IMR-90 (cell line): ENCODE results near the gene MKNK2. TPM values are rescaled to one million over a fixed set of nuclear protein-coding genes. Genes with fewer than 3 reads are reported as not detected.

ENCODE experiments used
- ATAC-seq: fragments of 200-7000 bp; cut with Tn5 transposase; 2 replicates; pipeline ENCODE4 v1.9.1; 2020; ENCODE audit warnings: low read depth, mild to moderate bottlenecking, moderate library complexity
- BruUV-seq: library from RNA; stranded (reverse); fragments of 400-500 nt; replicated peaks from 2 replicates; lab custom pipeline; 2021; lab: Mats Ljungman, UMichigan
- CTCF ChIA-PET: fragments of 300-600 bp; formaldehyde crosslinking; extraction: SDS; loops from one replicate; lab custom pipeline; 2021; ENCODE audit warnings: antibody characterized with exemption; lab: Yijun Ruan, JAX
- POLR2A ChIA-PET: fragments of 300-600 bp; sonication (Branson Sonifier 250); formaldehyde crosslinking; loops from one replicate; lab custom pipeline; 2022; ENCODE audit warnings: antibody characterized with exemption; ENCODE audit not compliant: unreplicated experiment; lab: Charles Lee
- DNase-seq: peaks from one replicate; pipeline ENCODE4 v3.0.0; 2013
- H2AFZ ChIP-seq: replicated peaks from 2 replicates; pipeline ENCODE3; 2013; ENCODE audit warnings: low read length, mild to moderate bottlenecking; ENCODE audit not compliant: poor library complexity
- H2AK5ac ChIP-seq: 2 replicates; pipeline ENCODE4 v1.6.1; 2013; ENCODE audit warnings: low read depth, low read length, inconsistent platforms
- H2AK9ac ChIP-seq: replicated peaks from 2 replicates; pipeline ENCODE3; 2013; ENCODE audit warnings: mild to moderate bottlenecking, low read depth, low read length, moderate library complexity; ENCODE audit not compliant: poor library complexity
- H2BK120ac ChIP-seq: 2 replicates; pipeline ENCODE4 v1.6.1; 2013; ENCODE audit warnings: low read depth, low read length, inconsistent platforms
- H2BK15ac ChIP-seq: 3 replicates; pipeline ENCODE4 v1.6.1; 2013; ENCODE audit warnings: low read depth, low read length, inconsistent platforms
- H2BK20ac ChIP-seq: 2 replicates; pipeline ENCODE4 v1.6.1; 2013; ENCODE audit warnings: low read depth, mild to moderate bottlenecking, inconsistent platforms, low read length, moderate library complexity
- H2BK5ac ChIP-seq: 2 replicates; pipeline ENCODE4 v1.6.1; 2013; ENCODE audit warnings: mild to moderate bottlenecking, low read depth, low read length, inconsistent platforms; ENCODE audit not compliant: poor library complexity, severe bottlenecking
- H3K14ac ChIP-seq: replicated peaks from 2 replicates; pipeline ENCODE4 v1.6.1; 2013; ENCODE audit warnings: low read depth, low read length, inconsistent platforms
- H3K18ac ChIP-seq: 2 replicates; pipeline ENCODE4 v1.6.1; 2013; ENCODE audit warnings: low read depth, low read length, control low read depth
- H3K23ac ChIP-seq: 2 replicates; pipeline ENCODE4 v1.6.1; 2013; ENCODE audit warnings: low read depth, low read length, inconsistent platforms
- H3K27ac ChIP-seq: 2 replicates; pipeline ENCODE4 v1.5.1; 2013; ENCODE audit warnings: mild to moderate bottlenecking, control low read depth, low read length; ENCODE audit not compliant: insufficient read depth
- H3K27me3 ChIP-seq: 2 replicates; pipeline ENCODE4 v1.6.1; 2013; ENCODE audit warnings: low read length; ENCODE audit not compliant: control insufficient read depth, insufficient read depth
- H3K36me3 ChIP-seq: 2 replicates; pipeline ENCODE4 v1.6.1; 2013; ENCODE audit warnings: low read length, mixed read lengths; ENCODE audit not compliant: control insufficient read depth, insufficient read depth
- H3K4ac ChIP-seq: 2 replicates; pipeline ENCODE4 v1.6.1; 2013; ENCODE audit warnings: low read depth, low read length, inconsistent platforms
- H3K4me1 ChIP-seq: 2 replicates; pipeline ENCODE4 v1.6.1; 2013; ENCODE audit warnings: low read length, mixed read lengths; ENCODE audit not compliant: control insufficient read depth, insufficient read depth
- H3K4me2 ChIP-seq: 2 replicates; pipeline ENCODE4 v1.6.1; 2013; ENCODE audit warnings: low read depth, mild to moderate bottlenecking, control low read depth, low read length, moderate library complexity
- H3K4me3 ChIP-seq: 2 replicates; pipeline ENCODE4 v1.5.1; 2013; ENCODE audit warnings: low read depth, mild to moderate bottlenecking, control low read depth, low read length, moderate library complexity; ENCODE audit not compliant: insufficient read depth
- H3K56ac ChIP-seq: 2 replicates; pipeline ENCODE4 v1.6.1; 2013; ENCODE audit warnings: low read length, inconsistent platforms; ENCODE audit not compliant: insufficient read depth; ENCODE audit errors: extremely low read depth
- H3K79me1 ChIP-seq, 2 experiments: 2 replicates each; pipeline ENCODE4 v1.6.1; 2013; ENCODE audit warnings: low read length in 2 of 2, inconsistent platforms in 1 of 2, low read depth in 1 of 2
- H3K9ac ChIP-seq: 2 replicates; pipeline ENCODE4 v1.6.1; 2013; ENCODE audit warnings: low read depth, low read length, control low read depth
- H3K9me1 ChIP-seq: 2 replicates; pipeline ENCODE4 v1.6.1; 2013; ENCODE audit warnings: low read length, inconsistent platforms; ENCODE audit not compliant: insufficient read depth
- H3K9me3 ChIP-seq: 2 replicates; pipeline ENCODE4 v1.6.1; 2013; ENCODE audit warnings: low read length; ENCODE audit not compliant: control insufficient read depth, insufficient read depth
- H4K20me1 ChIP-seq: 2 replicates; pipeline ENCODE4 v1.6.1; 2013; ENCODE audit warnings: low read length, inconsistent platforms; ENCODE audit not compliant: insufficient read depth
- H4K5ac ChIP-seq: 2 replicates; pipeline ENCODE4 v1.6.1; 2013; ENCODE audit warnings: mild to moderate bottlenecking, low read depth, low read length, control low read depth
- H4K8ac ChIP-seq, 2 experiments: 2 replicates each; pipeline ENCODE4 v1.6.1; 2013; ENCODE audit warnings: low read depth in 2 of 2, low read length in 2 of 2, control low read depth in 1 of 2, inconsistent platforms in 1 of 2
- H4K91ac ChIP-seq: 2 replicates; pipeline ENCODE4 v1.6.1; 2013; ENCODE audit warnings: low read depth, low read length, inconsistent platforms; ENCODE audit not compliant: insufficient read depth
- CEBPB ChIP-seq: IDR thresholded peaks from 2 replicates; pipeline ENCODE4 v1.6.1; 2012; ENCODE audit warnings: low read depth, low read length, improper control_type of control experiment
- FOS ChIP-seq: fragments of 150-350 bp; IDR thresholded peaks from 2 replicates; pipeline ENCODE4 v1.6.1; 2016; ENCODE audit warnings: low read depth, low read length
- MAFK ChIP-seq: IDR thresholded peaks from 2 replicates; pipeline ENCODE4 v1.6.1; 2012; ENCODE audit warnings: low read depth, low read length, improper control_type of control experiment
- POLR2A ChIP-seq: IDR thresholded peaks from 2 replicates; pipeline ENCODE4 v1.6.1; 2012; ENCODE audit warnings: mild to moderate bottlenecking, low read depth, low read length
- RAD21 ChIP-seq: IDR thresholded peaks from 2 replicates; pipeline ENCODE4 v1.6.1; 2012; ENCODE audit warnings: low read length, improper control_type of control experiment
- RFX5 ChIP-seq: IDR thresholded peaks from 2 replicates; pipeline ENCODE4 v1.8.0; 2012; ENCODE audit warnings: low read depth, mild to moderate bottlenecking, low read length, moderate library complexity
- WGBS, 2 experiments: methylation state at CpG; one replicate each; pipeline versions ENCODE4 v1.1.5 to v1.1.7; 2013; ENCODE audit warnings: missing lambda C conversion rate in 2 of 2; ENCODE audit not compliant: insufficient read length in 1 of 2; ENCODE audit errors: extremely low coverage in 2 of 2; 5-methylcytosine and 5-hydroxymethylcytosine counted together
- dilution Hi-C: fragments of 300-500 bp; cut with HindIII; formaldehyde crosslinking; loops from one replicate; pipeline ENCODE4 v1.14.3; 2018; ENCODE audit warnings: low sequenced_read_pairs; ENCODE audit not compliant: unreplicated experiment
- in situ Hi-C: fragments of 300-500 bp; cut with MboI; formaldehyde crosslinking; loops from 3 replicates; pipeline ENCODE4 v1.14.3; 2019; ENCODE audit warnings: low sequenced_read_pairs, inconsistent platforms, mixed read lengths
- intact Hi-C: fragments of 100-400 bp; cut with micrococcal nuclease; formaldehyde crosslinking; loops from 2 replicates; pipeline ENCODE4 v1.10.0; 2022
- polyA plus RNA-seq, 3 experiments: library from polyadenylated mRNA; depleted of rRNA; stranded (reverse); fragments of >200 nt; gene quantifications; 2 replicates each; pipeline ENCODE4 v1.2.3, GENCODE V29; 2012; ENCODE audit warnings: low replicate concordance in 1 of 3
- total RNA-seq: library from RNA; depleted of rRNA; stranded (reverse); fragments of >200 nt; gene quantifications from 2 replicates; pipeline ENCODE4 v1.2.3, GENCODE V29; 2012
- TF ChIP-seq, protein P1 (sequence below): conservative IDR thresholded peaks from 2 replicates; pipeline ENCODE4 v1.5.1; 2012; ENCODE audit warnings: mild to moderate bottlenecking, low read depth, low read length, improper control_type of control experiment
- TF ChIP-seq, protein P2 (sequence below): fragments of 150-350 bp; IDR thresholded peaks from 2 replicates; pipeline ENCODE4 v1.6.1; 2016; ENCODE audit warnings: low read depth, mild to moderate bottlenecking, low read length, moderate library complexity, borderline replicate concordance

Gene MKNK2
- total and polyA plus RNA-seq, 2 of the 4 experiments (the other 2 are of a cell fraction): 21.9 to 31.8 TPM

DNA sequence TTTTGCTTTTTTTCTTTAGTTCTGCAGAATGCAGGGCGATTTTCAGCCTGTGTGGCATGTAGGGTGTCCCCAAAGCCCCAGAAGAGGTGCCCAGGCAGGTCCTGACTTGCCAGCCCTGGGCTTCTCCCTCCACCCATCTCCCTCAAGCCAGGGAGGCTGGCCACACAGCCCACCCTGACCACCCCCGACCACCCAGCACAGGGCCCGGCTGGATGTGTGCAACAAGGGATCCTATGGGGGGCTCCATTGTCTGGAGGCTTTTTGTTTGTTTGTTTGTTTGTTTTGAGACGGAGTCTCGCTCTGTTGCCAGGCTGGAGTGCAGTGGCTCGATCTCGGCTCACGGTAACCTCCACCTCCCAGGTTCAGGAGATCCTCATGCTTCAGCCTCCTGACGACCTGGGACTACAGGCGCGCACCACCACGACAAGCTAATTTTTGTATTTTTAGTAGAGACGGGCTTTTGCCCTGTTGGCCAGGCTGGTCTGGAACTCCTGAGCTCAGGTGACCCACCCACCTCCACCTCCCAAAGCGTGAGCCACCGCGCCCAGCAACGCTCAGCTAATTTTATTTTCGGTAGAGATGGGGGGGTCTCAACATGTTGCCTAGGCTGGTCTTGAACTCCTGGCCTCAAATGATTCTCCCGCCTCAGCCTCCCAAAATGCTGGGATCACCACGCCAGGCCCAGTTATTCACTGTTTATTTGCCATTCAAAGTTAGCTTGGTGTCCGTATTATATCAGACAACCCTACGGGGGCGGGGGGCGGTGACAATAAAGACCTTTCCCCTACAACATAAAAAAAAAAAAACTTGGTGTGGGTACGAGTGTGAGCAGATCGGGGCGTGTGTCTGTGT, 7.8 kb upstream of the MKNK2 start:
- peak overlapping the region; percentile 89 for H3K23ac ChIP-seq
- peak overlapping the region; percentile 96 for H2BK120ac ChIP-seq
- H3K18ac ChIP-seq: peak overlapping the region; percentile 11; the same call in 1 of the 2 replicates
- ChIA-PET CTCF (no interaction called here), POLR2A (no interaction called here)
- H3K9me3 ChIP-seq: no peaks in the 10 kb centered on the region
- peak overlapping the region; percentile 98 for H4K5ac ChIP-seq
- H3K36me3 ChIP-seq: no peaks in the 10 kb centered on the region
- WGBS, 2 experiments: no CpG with 5 or more reads among the region's 27 CpGs
- peak overlapping the region; percentile 98 for H3K4ac ChIP-seq
- H3K9me1 ChIP-seq: peaks cover 15% of the 10 kb centered on the region
- H2BK20ac ChIP-seq: peak overlapping the region; percentile 92
- H3K4me1 ChIP-seq: peaks cover 32% of the 10 kb centered on the region
- no TSS peak for BruUV-seq
- 0 out of 2 replicates have a peak overlapping the region, but pooled peaks have one; percentile 27 for H3K9ac ChIP-seq
- H2AFZ ChIP-seq: peak overlapping the region; percentile 79
- H2BK15ac ChIP-seq: peak overlapping the region; percentile 89; the same call in 2 of the 3 replicates
- H3K4me2 ChIP-seq: no peak overlapping the region
- no peak for ATAC-seq
- peak overlapping the region; percentile 64 for H3K14ac ChIP-seq
- no peak for DNase-seq
- no peak overlapping the region for H3K4me3 ChIP-seq
- H3K79me1 ChIP-seq: peaks cover 5 to 40% of the 10 kb centered on the region in 2 experiments; a peak in 3 of 4 replicates
- peak overlapping the region; percentile 93 to 98; a peak in 3 of 4 replicates for H4K8ac ChIP-seq
- H4K20me1 ChIP-seq: no peaks in the 10 kb centered on the region
- H4K91ac ChIP-seq: peak overlapping the region; percentile 97
- H2AK5ac ChIP-seq: peak overlapping the region; percentile 89
- dilution Hi-C loops (no loop called here), in situ Hi-C loops (no loop called here), intact Hi-C loops (no loop called here)
- H3K56ac ChIP-seq: peak overlapping the region; percentile 52; the same call in 1 of the 2 replicates
- peak overlapping the region; percentile 96 for H2BK5ac ChIP-seq
- no peaks in the 10 kb centered on the region for H3K27me3 ChIP-seq
- H2AK9ac ChIP-seq: peak overlapping the region; percentile 98
- TF ChIP-seq, protein P1, sequence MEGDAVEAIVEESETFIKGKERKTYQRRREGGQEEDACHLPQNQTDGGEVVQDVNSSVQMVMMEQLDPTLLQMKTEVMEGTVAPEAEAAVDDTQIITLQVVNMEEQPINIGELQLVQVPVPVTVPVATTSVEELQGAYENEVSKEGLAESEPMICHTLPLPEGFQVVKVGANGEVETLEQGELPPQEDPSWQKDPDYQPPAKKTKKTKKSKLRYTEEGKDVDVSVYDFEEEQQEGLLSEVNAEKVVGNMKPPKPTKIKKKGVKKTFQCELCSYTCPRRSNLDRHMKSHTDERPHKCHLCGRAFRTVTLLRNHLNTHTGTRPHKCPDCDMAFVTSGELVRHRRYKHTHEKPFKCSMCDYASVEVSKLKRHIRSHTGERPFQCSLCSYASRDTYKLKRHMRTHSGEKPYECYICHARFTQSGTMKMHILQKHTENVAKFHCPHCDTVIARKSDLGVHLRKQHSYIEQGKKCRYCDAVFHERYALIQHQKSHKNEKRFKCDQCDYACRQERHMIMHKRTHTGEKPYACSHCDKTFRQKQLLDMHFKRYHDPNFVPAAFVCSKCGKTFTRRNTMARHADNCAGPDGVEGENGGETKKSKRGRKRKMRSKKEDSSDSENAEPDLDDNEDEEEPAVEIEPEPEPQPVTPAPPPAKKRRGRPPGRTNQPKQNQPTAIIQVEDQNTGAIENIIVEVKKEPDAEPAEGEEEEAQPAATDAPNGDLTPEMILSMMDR: no peak
- TF ChIP-seq FOS (no peak), RFX5 (no peak), RAD21 (no peak), POLR2A (no peak), MAFK (no peak), CEBPB (no peak)
- TF ChIP-seq, protein P2, sequence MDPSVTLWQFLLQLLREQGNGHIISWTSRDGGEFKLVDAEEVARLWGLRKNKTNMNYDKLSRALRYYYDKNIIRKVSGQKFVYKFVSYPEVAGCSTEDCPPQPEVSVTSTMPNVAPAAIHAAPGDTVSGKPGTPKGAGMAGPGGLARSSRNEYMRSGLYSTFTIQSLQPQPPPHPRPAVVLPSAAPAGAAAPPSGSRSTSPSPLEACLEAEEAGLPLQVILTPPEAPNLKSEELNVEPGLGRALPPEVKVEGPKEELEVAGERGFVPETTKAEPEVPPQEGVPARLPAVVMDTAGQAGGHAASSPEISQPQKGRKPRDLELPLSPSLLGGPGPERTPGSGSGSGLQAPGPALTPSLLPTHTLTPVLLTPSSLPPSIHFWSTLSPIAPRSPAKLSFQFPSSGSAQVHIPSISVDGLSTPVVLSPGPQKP: no peak
- peak overlapping the region; percentile 93 for H3K27ac ChIP-seq
